ENCODE results near the gene VAC14. TPM values are rescaled to one million over a fixed set of nuclear protein-coding genes. Genes with fewer than 3 reads are reported as not detected.
A peak's percentile ranks its signal among the peaks of the same experiment; 100 is the strongest.

VAC14 gene
- total RNA-seq, 4 donors from 2014 or later, result 43.4 to 69.4 (median 63.1) TPM

GRCh38 chr16:70749681-70750601 is 51.0 kb downstream of the VAC14 start:
- TF ChIP-seq POLR2A (IDR thresholded peaks at IDR 0.05) (no peak), CTCF (IDR thresholded peaks at IDR 0.05) (no peak)
- H3K27me3 ChIP-seq, result no peaks in the 10 kb centered on the region
- intact Hi-C loops (cut with DNase I), result no loop called here
- H3K4me3 ChIP-seq (replicated peaks in 1 of 3), result no peak overlapping the region
- DNase-seq, result peak; percentile 61
- peak overlapping the region; percentile 84 to 95 (median 94) for H3K27ac ChIP-seq
- H3K36me3 ChIP-seq, result no peaks in the 10 kb centered on the region
- WGBS, 2 donors, result 81 to 88% methylated on average over 14 to 15 of the region's 16 CpGs
- H3K4me1 ChIP-seq, result peaks cover 55 to 92% of the 10 kb centered on the region in 2 donors
- no peaks in the 10 kb centered on the region for H3K9me3 ChIP-seq

GRCh38 chr16:70749006-70749678 is 51.8 kb downstream of the VAC14 start:
- Histone ChIP-seq H3K4me1 (peaks cover 55 to 88% of the 10 kb centered on the region in 2 donors), H3K27ac (peak overlapping the region; percentile 84 to 95 (median 94)), H3K27me3 (no peaks in the 10 kb centered on the region), H3K36me3 (no peaks in the 10 kb centered on the region), H3K9me3 (no peaks in the 10 kb centered on the region), H3K4me3 (replicated peaks in 1 of 3) (no peak overlapping the region)
- 83 to 89% methylated on average over 9 of the region's 9 CpGs for WGBS, 2 donors
- intact Hi-C loops (cut with DNase I), result no loop called here
- TF ChIP-seq CTCF (IDR thresholded peaks at IDR 0.05), result no peak
- TF ChIP-seq POLR2A (IDR thresholded peaks at IDR 0.05), result no peak
- peak; percentile 52 to 66 for DNase-seq

- TF ChIP-seq CTCF (IDR thresholded peaks at IDR 0.05) (no peak), POLR2A (IDR thresholded peaks at IDR 0.05) (no peak)
- H3K27ac ChIP-seq, result peak overlapping the region; percentile 71 to 95 (median 94)
- H3K36me3 ChIP-seq, result no peaks in the 10 kb centered on the region
- H3K4me1 ChIP-seq, result peaks cover 55 to 77% of the 10 kb centered on the region in 2 donors
- DNase-seq, result peak; percentile 72 to 87
- 84 to 87% methylated on average over 14 to 15 of the region's 15 CpGs for WGBS, 2 donors
- H3K27me3 ChIP-seq, result no peaks in the 10 kb centered on the region
- no peak overlapping the region for H3K4me3 ChIP-seq (replicated peaks in 1 of 3)
- intact Hi-C loops (cut with DNase I), result no loop called here
- H3K9me3 ChIP-seq, result no peaks in the 10 kb centered on the region
Observed at GRCh38 chr16:70747703-70748631, 53.0 kb downstream of the VAC14 start.

GRCh38 chr16:70746708-70747424 is 54.1 kb downstream of the VAC14 start:
- no peaks in the 10 kb centered on the region for H3K27me3 ChIP-seq
- no peak for TF ChIP-seq CTCF (IDR thresholded peaks at IDR 0.05)
- no peak for TF ChIP-seq POLR2A (IDR thresholded peaks at IDR 0.05)
- DNase-seq, result peak; percentile 80 to 83
- intact Hi-C loops (cut with DNase I), result no loop called here
- WGBS, 2 donors, result 62 to 70% methylated on average over 15 of the region's 15 CpGs
- no peaks in the 10 kb centered on the region for H3K36me3 ChIP-seq
- no peak overlapping the region for H3K4me3 ChIP-seq (replicated peaks in 1 of 3)
- peak overlapping the region; percentile 38 to 94 (median 58) for H3K27ac ChIP-seq
- no peaks in the 10 kb centered on the region for H3K9me3 ChIP-seq
- H3K4me1 ChIP-seq, result peaks cover 50 to 68% of the 10 kb centered on the region in 2 donors
